Activated T-cell treated with anti-CD3 and anti-CD28 coated beads, Interleukin-2, amount 50 U/mL, for 24 hours (primary cell): ENCODE data around the gene PRRT1.
"Not testable (repeated sequence)": the region's sequence is repeated elsewhere in the genome, so short reads cannot be mapped to it uniquely, and the experiment has no call there.

Experiments used
- DNase-seq: peaks from one replicate; pipeline ENCODE4 v3.0.0-alpha.2; 2020
- H3K27ac Mint-ChIP-seq: 2 replicates; pipeline ENCODE4 v1.8.0; 2020; ENCODE audit warnings: mild to moderate bottlenecking, mixed read lengths
- H3K27me3 Mint-ChIP-seq: 2 replicates; pipeline ENCODE4 v1.8.0; 2020; ENCODE audit warnings: mixed read lengths
- H3K36me3 Mint-ChIP-seq: 2 replicates; pipeline ENCODE4 v1.8.0; 2020; ENCODE audit warnings: low read depth, mixed read lengths
- H3K4me1 Mint-ChIP-seq: 2 replicates; pipeline ENCODE4 v1.8.0; 2020; ENCODE audit warnings: low read depth, mixed read lengths
- H3K4me3 Mint-ChIP-seq: 2 replicates; pipeline ENCODE4 v1.8.0; 2020; ENCODE audit warnings: mild to moderate bottlenecking, moderate library complexity, mixed read lengths
- H3K9me3 Mint-ChIP-seq: 2 replicates; pipeline ENCODE4 v1.8.0; 2020; ENCODE audit warnings: mixed read lengths

The PRRT1 gene

GRCh38 chr6:32151863-32152768 is at the start of gene PRRT1:
Gene PRRT1, minus strand, starts transcription at chr6:32151939. Its CDS starts 112 bp downstream, at chr6:32151827.
- H3K27me3 Mint-ChIP-seq, result peaks cover 28% of the 10 kb centered on the region
- H3K9me3 Mint-ChIP-seq, result no peaks in the 10 kb centered on the region
- no peak for DNase-seq
- peaks cover 23% of the 10 kb centered on the region for H3K36me3 Mint-ChIP-seq
- H3K4me3 Mint-ChIP-seq, result peak within 1 kb of the TSS; percentile 94
- peaks cover 62% of the 10 kb centered on the region for H3K4me1 Mint-ChIP-seq
- H3K27ac Mint-ChIP-seq, result no peak within 1 kb of the TSS

- Mint-ChIP-seq H3K36me3 (peaks cover 4% of the 10 kb centered on the region), H3K4me3 (no peak overlapping the region), H3K4me1 (peaks cover 7% of the 10 kb centered on the region), H3K27ac (no peak overlapping the region), H3K27me3 (no peaks in the 10 kb centered on the region), H3K9me3 (no peaks in the 10 kb centered on the region)
- no peak for DNase-seq
Observed at GRCh38 chr6:32200711-32201475, 49.2 kb upstream of the PRRT1 start.

DNA sequence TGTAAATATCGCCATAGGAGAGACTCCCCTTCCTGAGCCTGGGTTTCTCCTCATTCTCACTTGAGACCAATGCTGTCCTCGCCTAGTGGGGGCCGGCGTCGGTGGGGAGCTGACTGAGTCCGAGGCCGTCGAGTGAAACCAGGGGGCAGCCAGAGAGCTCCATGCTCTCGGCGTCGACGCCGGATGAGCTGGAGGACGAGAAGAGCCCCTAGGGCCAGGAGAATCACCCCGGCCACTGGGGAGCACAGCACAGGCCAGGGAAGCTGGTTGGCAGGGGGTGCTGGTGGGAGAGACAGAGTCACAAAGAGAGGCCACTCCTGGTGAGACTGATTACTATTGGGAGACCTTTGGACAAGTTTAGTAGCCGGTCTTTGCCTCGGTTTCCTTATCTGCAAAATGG is 47.1 kb upstream of the PRRT1 start:
- Mint-ChIP-seq H3K27ac (no peak overlapping the region), H3K36me3 (peaks cover 5% of the 10 kb centered on the region), H3K4me1 (peaks cover 23% of the 10 kb centered on the region), H3K9me3 (no peaks in the 10 kb centered on the region), H3K4me3 (no peak overlapping the region), H3K27me3 (no peaks in the 10 kb centered on the region)
- DNase-seq, result no peak

DNA sequence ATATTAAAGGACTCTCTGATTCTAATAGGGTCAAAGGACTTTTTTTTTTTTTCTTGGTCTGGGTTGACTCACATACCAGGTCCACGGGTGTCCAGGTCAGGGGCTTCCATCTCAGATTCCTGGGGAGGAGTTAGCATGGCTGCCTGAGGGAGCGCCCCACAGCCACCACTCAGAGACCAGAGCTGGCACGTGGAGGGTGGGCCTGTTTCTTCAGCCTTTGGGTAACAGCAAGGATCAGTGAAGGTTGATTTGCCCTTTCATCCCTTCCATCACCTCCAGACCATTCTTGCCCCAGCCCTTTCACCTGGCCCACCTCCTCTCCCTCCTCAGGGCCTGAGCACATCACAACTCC is 46.6 kb upstream of the PRRT1 start:
- no peaks in the 10 kb centered on the region for H3K27me3 Mint-ChIP-seq
- DNase-seq, result no peak
- peaks cover 28% of the 10 kb centered on the region for H3K4me1 Mint-ChIP-seq
- H3K36me3 Mint-ChIP-seq, result peaks cover 5% of the 10 kb centered on the region
- H3K9me3 Mint-ChIP-seq, result no peaks in the 10 kb centered on the region
- no peak overlapping the region for H3K4me3 Mint-ChIP-seq
- no peak overlapping the region for H3K27ac Mint-ChIP-seq

GRCh38 chr6:32196682-32197616 is 45.2 kb upstream of the PRRT1 start:
- no peaks in the 10 kb centered on the region for H3K9me3 Mint-ChIP-seq
- H3K27ac Mint-ChIP-seq, result peak overlapping the region; percentile 99
- H3K36me3 Mint-ChIP-seq, result peaks cover 14% of the 10 kb centered on the region
- H3K4me1 Mint-ChIP-seq, result peaks cover 35% of the 10 kb centered on the region
- H3K27me3 Mint-ChIP-seq, result no peaks in the 10 kb centered on the region
- DNase-seq, result peak; percentile 39
- H3K4me3 Mint-ChIP-seq, result peak overlapping the region; percentile 96

DNA sequence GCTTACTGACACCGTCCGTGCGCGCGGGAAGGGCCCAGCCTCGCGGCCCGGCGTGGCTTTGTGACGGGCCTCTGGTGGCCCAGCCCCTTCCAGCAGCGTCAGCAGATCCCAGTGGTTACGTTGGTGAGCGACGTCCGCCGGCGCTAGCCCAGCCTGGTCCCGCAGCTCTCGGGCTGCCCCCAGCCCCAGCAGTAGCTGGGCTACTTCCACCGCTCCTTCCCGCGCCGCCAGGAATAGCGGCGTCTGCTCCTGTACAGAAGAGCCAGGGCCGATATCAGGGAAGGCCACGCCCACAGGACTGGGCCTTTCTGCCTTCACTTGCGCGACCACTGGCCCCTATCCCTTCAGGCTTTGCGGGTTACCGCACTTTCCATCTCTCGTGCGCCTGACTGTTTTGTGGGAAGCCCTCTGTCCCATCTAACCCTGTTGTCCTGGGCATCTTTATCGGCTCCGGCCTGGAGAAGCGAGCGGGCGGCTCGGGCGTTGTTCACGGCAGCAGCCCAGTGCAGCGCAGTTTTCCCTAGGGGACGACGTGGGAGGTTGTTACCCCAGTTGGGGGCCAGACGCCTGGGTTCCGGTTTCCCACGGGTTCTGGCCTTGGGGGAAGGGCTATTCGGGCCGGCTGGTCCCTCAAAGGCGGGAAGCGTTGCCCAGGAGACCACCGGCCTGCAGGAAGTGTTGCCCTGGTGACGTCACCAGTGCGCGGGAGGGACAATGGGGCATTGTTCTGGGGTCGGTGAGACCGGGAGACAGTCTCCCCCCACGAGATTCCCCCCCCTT is 44.4 kb upstream of the PRRT1 start:
- Mint-ChIP-seq H3K27ac (peak overlapping the region; percentile 99), H3K4me3 (peak overlapping the region; percentile 96), H3K36me3 (peaks cover 23% of the 10 kb centered on the region), H3K9me3 (no peaks in the 10 kb centered on the region), H3K4me1 (peaks cover 41% of the 10 kb centered on the region), H3K27me3 (no peaks in the 10 kb centered on the region)
- DNase-seq, result peak; percentile 81

- Mint-ChIP-seq H3K4me1 (peaks cover 45% of the 10 kb centered on the region), H3K36me3 (peaks cover 25% of the 10 kb centered on the region), H3K27me3 (no peaks in the 10 kb centered on the region), H3K4me3 (peak overlapping the region; percentile 96), H3K27ac (peak overlapping the region; percentile 99), H3K9me3 (no peaks in the 10 kb centered on the region)
- peak; percentile 100 for DNase-seq
Observed at GRCh38 chr6:32195652-32195901, 43.8 kb upstream of the PRRT1 start.

DNA sequence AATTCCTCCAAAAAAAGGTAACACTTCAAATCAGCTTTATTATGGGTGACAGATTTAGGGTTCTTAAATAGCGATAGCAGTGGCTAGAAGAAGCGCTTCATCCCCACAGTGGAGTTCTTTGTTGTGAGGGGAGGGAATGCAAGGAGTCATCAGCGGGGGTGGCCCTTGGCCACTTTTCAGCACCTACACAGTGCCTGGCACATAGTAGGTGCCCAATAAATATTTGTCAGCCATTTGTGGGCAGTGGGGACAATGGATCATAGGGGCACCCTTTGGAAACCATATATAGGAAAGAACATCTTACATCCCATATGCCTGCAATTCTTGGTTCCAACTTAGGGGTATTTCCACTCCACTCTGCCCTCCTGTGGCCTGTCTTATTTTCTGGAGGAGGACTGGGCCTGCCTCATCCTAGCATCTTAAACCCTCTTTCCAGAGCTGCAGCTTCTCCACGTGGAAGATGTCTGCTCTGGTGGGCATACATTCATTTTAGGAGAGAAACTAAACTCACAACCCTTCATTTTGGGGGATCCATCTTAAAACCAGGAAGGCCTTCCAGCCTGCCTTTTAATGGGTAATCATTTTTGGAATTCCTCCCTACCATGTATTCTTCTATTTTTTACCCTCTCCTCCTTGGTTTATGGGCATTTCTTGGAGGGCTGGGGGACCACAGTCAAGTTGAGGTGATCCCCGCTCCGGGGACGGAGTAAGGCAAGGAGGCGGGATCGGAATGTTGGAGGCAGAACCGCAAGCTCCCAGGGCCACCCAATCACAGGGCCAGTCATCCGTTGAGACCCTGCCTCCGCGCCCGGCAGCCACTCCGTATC is 43.3 kb upstream of the PRRT1 start:
- H3K9me3 Mint-ChIP-seq, result no peaks in the 10 kb centered on the region
- peak overlapping the region; percentile 96 for H3K4me3 Mint-ChIP-seq
- peaks cover 29% of the 10 kb centered on the region for H3K36me3 Mint-ChIP-seq
- DNase-seq, result no peak
- peaks cover 47% of the 10 kb centered on the region for H3K4me1 Mint-ChIP-seq
- peak overlapping the region; percentile 99 for H3K27ac Mint-ChIP-seq
- no peaks in the 10 kb centered on the region for H3K27me3 Mint-ChIP-seq

DNA sequence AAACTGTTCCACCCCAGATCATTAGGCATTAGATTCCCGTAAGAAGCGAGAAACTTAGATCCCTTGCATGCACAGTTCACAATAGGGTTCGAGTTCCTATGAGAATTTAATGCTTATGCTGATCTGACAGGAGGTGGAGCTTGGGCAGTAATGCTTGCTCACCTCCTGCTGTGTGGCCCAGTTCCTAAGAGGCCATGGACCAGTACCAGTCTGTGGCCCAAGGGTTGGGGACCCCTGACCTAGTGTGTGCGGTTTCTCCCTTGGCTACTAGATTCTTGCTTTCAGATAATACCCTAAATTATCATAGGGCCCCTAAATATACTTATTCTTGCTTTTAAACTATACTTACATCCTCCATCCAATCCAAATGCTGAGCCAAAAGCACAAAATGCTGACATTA is 42.6 kb upstream of the PRRT1 start:
- Mint-ChIP-seq H3K36me3 (peaks cover 30% of the 10 kb centered on the region), H3K27ac (peak overlapping the region; percentile 99), H3K9me3 (no peaks in the 10 kb centered on the region), H3K27me3 (no peaks in the 10 kb centered on the region), H3K4me3 (peak overlapping the region; percentile 96), H3K4me1 (peaks cover 47% of the 10 kb centered on the region)
- DNase-seq, result no peak

DNA sequence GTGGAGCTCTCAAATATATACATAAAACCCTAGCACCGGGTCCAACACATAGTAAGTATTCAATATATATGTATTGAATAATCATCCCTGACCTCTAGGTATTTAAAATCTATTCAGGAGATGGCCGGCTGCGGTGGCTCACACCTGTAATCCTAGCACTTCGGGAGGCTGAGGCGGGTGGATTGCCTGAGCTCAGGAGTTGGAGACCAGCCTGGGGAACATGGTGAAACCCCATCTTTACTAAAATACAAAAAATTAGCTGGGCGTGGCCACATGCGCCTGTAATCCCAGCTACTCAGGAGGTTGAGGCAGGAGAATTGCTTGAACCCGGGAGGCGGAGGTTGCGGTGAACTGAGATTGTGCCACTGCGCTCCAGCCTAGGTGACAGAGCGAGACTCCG is 41.4 kb upstream of the PRRT1 start:
- H3K27me3 Mint-ChIP-seq, H3K9me3 Mint-ChIP-seq, DNase-seq: not testable (repeated sequence)
- Mint-ChIP-seq H3K4me1 (peaks cover 58% of the 10 kb centered on the region), H3K27ac (peak overlapping the region; percentile 99), H3K36me3 (peaks cover 43% of the 10 kb centered on the region), H3K4me3 (peak overlapping the region; percentile 90)

GRCh38 chr6:32192608-32193039 is 40.9 kb upstream of the PRRT1 start, which contains the start of gene GPSM3:
Gene GPSM3, minus strand, starts transcription at chr6:32192643. Its CDS starts 130 bp downstream, at chr6:32192513.
- Mint-ChIP-seq H3K27me3 (no peaks in the 10 kb centered on the region), H3K36me3 (peaks cover 48% of the 10 kb centered on the region), H3K4me1 (peaks cover 63% of the 10 kb centered on the region), H3K4me3 (peak within 1 kb of the TSS; percentile 90), H3K9me3 (no peaks in the 10 kb centered on the region), H3K27ac (peak within 1 kb of the TSS; percentile 99)
- peak; percentile 69 for DNase-seq

DNA sequence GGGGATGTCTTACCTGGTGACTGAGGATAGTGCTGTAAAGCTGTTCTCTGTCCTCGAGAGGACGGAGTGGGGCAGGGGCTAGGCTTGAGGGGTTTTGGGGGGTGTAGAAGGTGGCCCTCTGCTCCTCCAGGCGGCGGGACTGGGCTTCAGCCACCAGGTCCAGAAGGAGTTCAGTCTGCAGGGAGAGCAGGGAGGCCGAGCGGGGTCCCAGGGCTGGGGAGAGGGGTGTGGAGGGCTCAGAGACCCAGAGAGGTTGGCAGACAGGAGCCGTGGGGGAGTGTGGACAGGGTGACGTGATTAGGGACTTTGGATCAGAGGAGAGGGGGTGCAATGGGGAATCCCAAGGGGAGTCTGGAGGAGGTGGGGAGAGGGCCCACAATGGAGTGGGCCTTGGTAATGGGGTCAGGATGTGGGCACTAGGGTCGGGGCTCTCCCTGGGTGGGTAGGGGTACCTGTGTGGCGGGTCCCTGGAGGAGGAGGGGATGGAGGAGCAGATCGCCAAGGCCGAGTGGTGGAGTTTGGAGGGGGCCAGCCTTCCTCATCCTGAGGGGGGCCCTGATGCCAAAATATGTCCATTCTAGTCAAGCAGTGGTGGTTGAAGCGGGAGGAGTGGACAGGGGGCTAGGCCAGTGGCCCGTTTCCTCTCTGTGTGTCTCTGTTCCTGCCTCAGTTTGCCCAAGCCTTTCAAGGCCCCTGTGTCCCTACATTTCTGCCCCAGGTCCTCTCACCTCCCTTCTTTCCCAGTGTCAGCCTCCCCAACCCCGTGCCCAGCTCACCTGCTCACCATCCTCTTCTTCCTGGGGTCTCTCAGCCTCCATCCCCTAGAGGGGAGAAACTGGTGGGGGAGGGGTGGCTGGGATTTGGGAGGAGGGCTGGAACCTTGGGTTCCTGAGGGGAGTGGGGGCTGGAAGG is 40.2 kb upstream of the PRRT1 start:
- no peak for DNase-seq
- Mint-ChIP-seq H3K27ac (peak overlapping the region; percentile 99), H3K4me3 (peak overlapping the region; percentile 90), H3K9me3 (no peaks in the 10 kb centered on the region), H3K36me3 (peaks cover 54% of the 10 kb centered on the region), H3K27me3 (no peaks in the 10 kb centered on the region), H3K4me1 (peaks cover 68% of the 10 kb centered on the region)
